ENCODE measurements around the gene ATP10D. TPM values are rescaled to one million over a fixed set of nuclear protein-coding genes. Genes with fewer than 3 reads are reported as not detected.
"Not testable (repeated sequence)": the region's sequence is repeated elsewhere in the genome, so short reads cannot be mapped to it uniquely, and the experiment has no call there.

Gene ATP10D
- total RNA-seq, 1 experiment from 2014 or later: 18.5 TPM

DNA sequence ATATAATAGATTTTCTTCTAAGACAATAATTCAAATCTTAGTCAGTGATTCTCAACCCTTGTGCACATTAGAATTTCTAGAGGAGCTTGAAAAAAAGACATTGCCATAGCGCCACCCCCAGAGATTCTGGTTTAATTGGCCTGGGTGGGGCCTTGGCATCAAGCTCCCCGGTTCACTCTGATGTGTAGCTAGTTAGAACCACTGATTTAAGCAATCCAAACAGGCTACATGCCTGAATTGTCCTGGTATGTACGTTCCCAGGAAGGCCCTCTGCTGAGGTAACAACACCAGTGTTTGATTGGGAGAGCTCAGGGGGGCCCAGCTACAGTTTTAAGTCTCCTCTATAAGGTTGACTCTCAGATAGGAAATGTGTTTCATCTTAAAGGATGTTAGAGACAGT lies 1.3 kb upstream of the ATP10D start:
- in situ Hi-C loops (cut with HindIII; ENCODE audit: low pct_unique_long_range_greater_than_20kb, low sequenced_read_pairs): no loop called here
- DNase-seq (ENCODE audit: low read depth, low spot score): peak; percentile 42

DNA sequence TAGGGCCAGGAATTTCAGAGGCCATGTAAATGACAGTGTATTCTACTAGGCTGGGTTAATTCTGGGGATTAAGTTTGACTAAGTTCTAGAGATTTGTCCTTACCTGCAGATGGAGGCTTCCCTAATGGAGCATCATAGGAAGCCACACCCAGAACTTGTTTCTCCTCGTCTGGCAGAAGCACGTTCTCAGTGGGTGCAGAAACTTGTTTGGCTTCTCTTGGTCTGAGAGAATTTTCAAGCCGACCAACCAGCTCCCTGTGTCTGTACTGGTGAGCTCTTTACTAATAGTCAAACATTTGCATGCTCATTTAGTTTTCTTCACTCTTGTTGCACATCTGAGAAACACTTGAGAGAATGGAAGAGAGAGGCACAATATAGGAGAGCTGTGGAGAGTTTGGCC lies 907 bp upstream of the ATP10D start:
- DNase-seq (ENCODE audit: low read depth, low spot score): no peak
- in situ Hi-C loops (cut with HindIII; ENCODE audit: low pct_unique_long_range_greater_than_20kb, low sequenced_read_pairs): no loop called here

DNA sequence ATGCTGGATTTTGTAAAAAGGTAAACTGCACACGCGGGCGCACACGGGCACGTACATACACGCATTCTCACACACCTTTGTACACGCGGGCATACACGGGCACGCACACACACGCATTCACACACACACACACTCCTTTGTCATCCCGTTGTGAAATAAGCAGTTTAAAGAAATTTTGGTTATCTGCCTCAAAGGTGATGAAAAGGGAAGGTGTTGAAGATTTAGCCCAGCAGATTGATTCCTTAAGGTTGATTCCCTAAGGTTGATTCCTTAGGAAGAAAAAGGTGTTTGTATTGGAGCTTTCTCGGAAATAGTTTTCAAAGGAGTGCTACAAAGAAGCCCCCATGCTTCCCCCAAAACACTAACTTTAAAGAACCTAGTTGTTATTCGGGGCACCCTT lies 693 bp downstream of the ATP10D start:
- no peak for DNase-seq (ENCODE audit: low read depth, low spot score)
- in situ Hi-C loops (cut with HindIII; ENCODE audit: low pct_unique_long_range_greater_than_20kb, low sequenced_read_pairs): no loop called here

DNA sequence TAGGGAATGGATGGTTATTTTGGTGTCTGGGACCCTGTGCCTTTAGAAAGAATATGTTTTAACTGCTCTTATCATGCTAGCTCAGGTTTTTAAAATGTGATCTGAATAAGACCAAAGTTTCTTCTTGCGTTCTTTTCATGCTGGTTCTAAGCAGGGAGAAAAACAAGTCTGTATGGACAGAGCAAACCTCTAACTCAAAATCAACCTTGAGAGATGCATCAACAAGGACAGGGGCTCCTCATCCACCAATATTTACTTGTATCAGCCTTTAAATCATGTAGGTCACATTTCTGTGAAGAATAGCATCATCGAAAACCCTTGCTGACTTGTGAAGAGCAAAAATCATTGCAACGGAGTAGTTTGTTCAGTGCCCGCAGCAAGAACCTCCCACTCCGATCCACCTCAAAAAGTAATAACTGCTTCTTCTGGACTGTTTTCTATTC lies 1.2 kb downstream of the ATP10D start:
- in situ Hi-C loops (cut with HindIII; ENCODE audit: low pct_unique_long_range_greater_than_20kb, low sequenced_read_pairs): no loop called here
- no peak for DNase-seq (ENCODE audit: low read depth, low spot score)

DNA sequence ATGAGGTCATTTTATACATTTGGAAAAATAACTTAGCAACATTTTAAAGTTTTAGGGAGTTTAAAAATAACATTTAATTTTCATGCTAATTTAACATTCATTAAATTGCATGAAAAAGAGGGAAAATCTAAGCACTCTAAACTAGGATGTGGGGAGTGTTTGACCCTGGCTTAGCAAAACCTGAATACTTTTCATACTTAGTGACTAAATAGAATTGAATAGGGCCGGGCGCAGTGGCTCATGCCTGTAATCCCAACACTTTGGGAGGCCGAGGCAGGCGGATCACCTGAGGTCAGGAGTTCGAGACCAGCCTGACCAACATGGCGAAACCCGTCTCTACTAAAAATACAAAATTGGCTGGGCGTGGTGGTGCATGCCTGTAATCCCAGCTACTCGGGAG lies 1.7 kb downstream of the ATP10D start:
- in situ Hi-C loops (cut with HindIII; ENCODE audit: low pct_unique_long_range_greater_than_20kb, low sequenced_read_pairs); DNase-seq (ENCODE audit: low read depth, low spot score): not testable (repeated sequence)

DNA sequence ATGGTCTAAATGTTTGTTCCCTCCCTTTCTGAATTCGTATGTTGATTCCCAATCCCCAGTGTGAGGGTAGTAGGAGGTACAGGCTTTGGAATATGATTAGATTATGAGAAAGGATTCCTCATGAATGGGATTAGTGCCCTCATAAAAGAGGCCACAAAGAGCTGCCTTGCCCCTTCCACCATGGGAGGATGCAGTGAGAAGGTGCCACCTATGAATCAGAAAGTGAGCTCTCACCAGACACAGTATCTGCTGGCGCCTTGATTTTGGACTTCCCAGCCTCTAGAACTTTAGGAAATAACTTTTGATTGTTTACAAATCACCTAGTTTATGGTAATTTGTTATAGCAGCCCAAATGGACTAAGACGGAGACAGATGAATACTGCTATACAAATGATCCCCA lies 3.6 kb downstream of the ATP10D start:
- no peak for DNase-seq (ENCODE audit: low read depth, low spot score)

DNA sequence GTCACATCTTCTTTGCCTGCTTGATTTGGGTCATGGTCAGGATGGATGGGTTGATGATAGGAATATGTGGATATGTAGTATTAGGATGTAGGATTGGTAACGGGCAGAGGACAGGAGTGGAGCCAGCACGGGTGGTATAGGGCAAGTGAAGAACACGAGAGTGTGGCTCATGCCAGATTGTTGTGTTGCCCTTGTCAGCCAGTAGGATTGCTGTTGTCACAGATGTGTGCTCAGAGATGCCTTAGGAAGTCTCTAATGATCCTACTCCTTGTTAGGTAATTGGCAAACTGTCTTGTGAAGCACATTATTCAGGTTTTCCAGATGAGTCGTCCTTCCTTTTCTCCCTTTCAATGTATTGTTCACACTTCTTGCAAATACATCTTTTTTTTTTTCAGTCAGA lies 5.5 kb downstream of the ATP10D start:
- DNase-seq (ENCODE audit: low read depth, low spot score): peak; percentile 79
- in situ Hi-C loops (cut with HindIII; ENCODE audit: low pct_unique_long_range_greater_than_20kb, low sequenced_read_pairs): no loop called here

More for the DNA sequence above, 3.6 kb downstream of the ATP10D start:
- in situ Hi-C loops (cut with HindIII; ENCODE audit: low pct_unique_long_range_greater_than_20kb, low sequenced_read_pairs): no loop called here

DNA sequence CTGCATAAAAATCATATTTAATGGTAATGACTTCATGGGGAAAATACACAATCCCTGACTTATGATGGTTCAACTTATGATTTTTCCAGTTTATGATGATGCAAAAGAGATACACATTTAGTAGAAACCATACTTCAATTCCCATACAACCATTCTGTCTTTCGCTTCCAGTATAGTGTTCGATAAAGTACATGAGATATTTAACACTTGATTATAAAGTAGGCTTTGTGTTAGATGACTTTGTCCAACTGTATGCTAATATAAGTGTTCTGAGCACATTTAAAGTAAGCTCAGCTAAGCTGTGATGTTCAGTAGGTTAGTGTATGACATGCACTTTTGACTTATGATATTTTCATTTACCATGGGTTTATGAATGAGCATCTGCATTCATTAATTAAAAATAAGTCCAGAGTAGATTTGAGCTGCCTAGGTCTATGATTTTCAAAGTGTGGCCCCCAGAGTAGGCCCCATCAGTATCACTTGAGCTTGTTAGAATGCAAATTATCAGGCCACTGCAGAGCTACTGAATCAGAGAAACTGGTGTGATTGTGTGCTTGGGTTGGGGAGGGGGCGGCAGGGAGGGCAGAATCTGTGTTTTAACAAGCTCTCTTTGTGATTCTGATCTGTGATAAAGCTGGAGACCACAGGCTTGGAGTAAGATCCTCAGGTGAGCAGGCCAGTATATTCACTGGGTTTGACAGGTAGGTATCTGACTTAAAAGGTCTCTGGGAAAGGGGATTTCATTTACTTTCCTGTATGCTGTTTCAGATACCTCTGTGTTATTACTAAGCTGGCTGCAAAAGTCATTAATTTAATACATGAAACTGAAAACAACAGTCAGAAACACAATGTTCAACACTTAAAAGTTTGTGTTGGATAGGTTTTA lies 8.4 kb downstream of the ATP10D start:
- in situ Hi-C loops (cut with HindIII; ENCODE audit: low pct_unique_long_range_greater_than_20kb, low sequenced_read_pairs): no loop called here
- DNase-seq (ENCODE audit: low read depth, low spot score): no peak

DNA sequence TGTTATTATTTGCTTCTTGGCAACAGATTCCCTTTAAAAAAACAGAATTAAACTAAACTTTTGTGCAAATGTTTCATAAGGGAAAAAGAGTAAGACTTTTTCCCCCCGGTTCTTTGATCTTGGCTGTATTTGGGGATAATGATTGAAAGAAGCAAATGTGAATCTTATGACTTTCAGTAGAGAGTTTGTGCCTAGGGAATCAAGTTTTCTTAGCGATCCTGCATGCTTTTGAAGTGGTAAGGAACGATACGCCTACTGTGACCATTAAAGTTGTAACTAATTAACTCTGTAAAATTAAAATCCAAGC lies 9.0 kb downstream of the ATP10D start:
- in situ Hi-C loops (cut with HindIII; ENCODE audit: low pct_unique_long_range_greater_than_20kb, low sequenced_read_pairs): no loop called here
- no peak for DNase-seq (ENCODE audit: low read depth, low spot score)

DNA sequence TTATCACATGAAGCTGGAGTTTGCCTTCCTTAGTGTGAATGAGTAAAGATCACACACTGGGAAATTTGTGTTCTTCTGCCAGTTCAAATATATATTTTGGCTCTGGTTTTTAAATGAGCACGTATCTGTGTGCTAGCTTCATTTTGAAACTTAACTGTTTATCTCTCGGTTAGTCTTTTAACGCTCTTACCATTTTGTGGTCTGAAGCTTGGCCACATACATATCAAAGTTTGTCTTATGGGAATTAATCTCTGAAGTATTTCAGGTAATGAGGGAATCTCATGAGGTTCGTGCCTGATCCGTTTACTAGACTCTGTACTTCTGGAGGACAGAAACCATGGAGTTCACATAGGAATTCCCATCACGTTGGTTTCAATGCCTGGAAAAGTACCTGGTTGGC lies 13.8 kb downstream of the ATP10D start:
- DNase-seq (ENCODE audit: low read depth, low spot score): no peak
- in situ Hi-C loops (cut with HindIII; ENCODE audit: low pct_unique_long_range_greater_than_20kb, low sequenced_read_pairs): no loop called here

DNA sequence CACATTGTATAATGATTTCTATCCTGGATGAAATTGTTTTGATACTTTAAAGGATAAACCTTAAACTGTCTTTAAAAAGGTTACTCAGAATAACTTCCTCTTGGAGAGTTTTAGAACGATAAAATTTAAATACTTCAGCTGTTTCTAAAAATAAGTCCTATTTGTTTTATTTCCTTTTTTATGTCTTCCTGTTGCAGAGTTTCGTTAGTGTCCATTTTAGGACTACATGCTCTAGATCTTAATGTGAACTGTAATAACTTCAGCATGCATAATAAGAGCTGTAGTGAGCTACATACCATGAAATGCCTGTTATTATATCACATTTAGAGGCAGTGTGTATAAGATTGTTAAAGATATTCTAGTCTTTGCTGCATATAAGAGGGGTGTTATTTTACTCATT lies 14.6 kb downstream of the ATP10D start:
- DNase-seq (ENCODE audit: low read depth, low spot score): no peak
- in situ Hi-C loops (cut with HindIII; ENCODE audit: low pct_unique_long_range_greater_than_20kb, low sequenced_read_pairs): no loop called here

DNA sequence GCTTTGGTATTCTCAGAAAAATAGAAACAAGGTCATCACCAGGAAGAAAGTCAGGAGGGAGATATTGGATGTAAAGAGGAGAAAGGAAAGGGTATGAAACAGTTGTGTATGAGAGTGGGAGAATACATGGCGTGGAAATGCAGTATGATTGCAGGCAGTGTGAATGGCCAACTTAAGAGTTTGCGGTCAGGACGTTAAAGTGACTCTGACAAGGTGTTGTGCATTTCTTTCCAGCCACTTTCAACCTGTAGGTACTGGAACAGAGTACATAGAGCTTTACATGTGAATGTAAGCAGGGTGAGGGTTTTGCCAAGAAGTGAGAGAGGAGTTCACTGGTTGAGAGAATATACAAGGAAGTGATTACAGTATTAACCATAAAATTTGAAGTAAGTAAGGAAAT lies 15.7 kb downstream of the ATP10D start:
- no peak for DNase-seq (ENCODE audit: low read depth, low spot score)
- in situ Hi-C loops (cut with HindIII; ENCODE audit: low pct_unique_long_range_greater_than_20kb, low sequenced_read_pairs): no loop called here

DNA sequence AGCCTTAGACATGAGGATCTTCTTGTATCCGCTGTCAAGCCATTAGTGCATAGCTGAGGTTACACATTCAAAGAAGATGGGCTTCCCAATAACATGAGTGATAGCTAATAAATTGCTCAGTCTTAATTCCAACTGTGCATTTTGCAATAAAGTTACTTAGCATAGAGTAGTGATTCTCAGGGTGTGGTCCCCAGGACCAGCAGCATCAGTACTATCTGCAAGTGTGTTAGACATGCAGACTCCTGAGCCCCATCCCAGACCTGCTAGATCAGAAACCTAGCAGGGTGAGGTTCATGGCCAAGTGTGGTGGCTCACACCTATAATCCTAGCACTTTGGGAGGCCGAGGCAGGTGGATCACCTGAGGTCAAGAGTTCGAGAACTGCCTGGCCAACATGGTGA lies 20.1 kb downstream of the ATP10D start:
- in situ Hi-C loops (cut with HindIII; ENCODE audit: low pct_unique_long_range_greater_than_20kb, low sequenced_read_pairs): no loop called here
- no peak for DNase-seq (ENCODE audit: low read depth, low spot score)

DNA sequence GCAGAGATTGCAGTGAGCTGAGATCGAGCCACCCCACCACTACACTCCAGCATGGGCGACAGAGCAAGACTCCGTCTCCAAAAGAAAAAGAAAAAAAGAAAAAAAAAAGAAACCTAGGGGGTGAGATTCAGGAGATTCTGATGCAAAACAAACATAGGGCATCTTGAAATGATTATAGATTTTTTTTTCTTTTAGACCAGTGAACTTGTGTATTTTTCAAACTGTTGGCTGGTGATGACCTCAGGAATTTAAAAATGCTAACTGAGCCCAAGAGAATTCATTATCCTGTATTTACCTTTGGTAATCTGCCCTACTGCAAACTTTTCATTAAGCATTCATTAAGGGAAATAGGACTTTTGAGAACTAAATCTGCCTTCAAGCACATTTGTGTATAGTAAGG lies 20.6 kb downstream of the ATP10D start:
- DNase-seq (ENCODE audit: low read depth, low spot score): no peak
- in situ Hi-C loops (cut with HindIII; ENCODE audit: low pct_unique_long_range_greater_than_20kb, low sequenced_read_pairs): no loop called here

DNA sequence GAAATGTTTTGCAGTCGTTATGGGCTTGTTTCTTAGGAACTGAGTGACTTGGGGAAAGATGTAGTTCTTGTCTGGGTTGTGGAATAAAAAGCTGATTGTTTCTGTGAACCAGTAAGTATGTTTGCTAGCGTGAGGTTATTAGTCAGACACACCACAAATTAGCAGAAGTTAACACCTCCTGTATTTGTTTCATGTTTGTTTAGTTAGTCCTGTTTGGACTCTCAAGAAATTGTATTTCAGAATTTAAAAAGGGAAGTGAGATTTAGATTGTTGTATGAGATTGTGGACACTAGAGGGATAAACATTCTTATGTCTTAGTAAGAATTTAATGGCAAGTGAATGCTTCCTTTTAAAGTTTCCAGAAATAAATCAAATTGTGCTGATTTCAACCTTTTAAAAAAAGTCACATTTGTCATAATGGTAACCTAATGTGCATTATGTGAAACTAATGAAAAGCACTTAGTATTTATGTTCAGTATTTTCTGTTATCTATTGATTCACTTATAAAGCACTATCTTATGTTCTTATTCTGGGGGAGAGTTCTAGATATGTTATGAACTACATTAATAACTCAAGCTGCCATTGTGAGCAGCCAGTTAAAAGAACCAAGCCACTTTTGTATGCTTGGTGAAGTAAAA lies 25.6 kb downstream of the ATP10D start:
- in situ Hi-C loops (cut with HindIII; ENCODE audit: low pct_unique_long_range_greater_than_20kb, low sequenced_read_pairs): no loop called here
- DNase-seq (ENCODE audit: low read depth, low spot score): peak; percentile 11

DNA sequence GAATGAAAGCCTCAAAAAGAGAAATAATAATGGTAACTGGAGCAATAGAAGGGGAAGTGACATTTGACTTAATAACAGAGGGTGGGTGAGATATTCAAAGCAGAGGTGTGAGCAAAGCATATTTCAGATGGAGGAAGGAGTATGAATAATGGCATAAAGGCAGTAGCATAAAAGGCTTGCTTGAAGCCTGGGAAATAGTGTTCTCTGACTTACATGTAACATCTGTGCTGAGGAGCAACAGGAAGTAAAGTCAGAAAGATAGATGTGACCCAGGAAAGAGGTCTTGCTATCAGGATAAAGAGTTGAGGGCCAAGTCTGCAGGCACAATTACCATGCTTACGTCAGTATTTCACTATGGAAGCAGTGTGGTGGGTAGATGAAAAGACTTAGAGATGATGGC lies 28.4 kb downstream of the ATP10D start:
- in situ Hi-C loops (cut with HindIII; ENCODE audit: low pct_unique_long_range_greater_than_20kb, low sequenced_read_pairs): no loop called here
- DNase-seq (ENCODE audit: low read depth, low spot score): no peak

DNA sequence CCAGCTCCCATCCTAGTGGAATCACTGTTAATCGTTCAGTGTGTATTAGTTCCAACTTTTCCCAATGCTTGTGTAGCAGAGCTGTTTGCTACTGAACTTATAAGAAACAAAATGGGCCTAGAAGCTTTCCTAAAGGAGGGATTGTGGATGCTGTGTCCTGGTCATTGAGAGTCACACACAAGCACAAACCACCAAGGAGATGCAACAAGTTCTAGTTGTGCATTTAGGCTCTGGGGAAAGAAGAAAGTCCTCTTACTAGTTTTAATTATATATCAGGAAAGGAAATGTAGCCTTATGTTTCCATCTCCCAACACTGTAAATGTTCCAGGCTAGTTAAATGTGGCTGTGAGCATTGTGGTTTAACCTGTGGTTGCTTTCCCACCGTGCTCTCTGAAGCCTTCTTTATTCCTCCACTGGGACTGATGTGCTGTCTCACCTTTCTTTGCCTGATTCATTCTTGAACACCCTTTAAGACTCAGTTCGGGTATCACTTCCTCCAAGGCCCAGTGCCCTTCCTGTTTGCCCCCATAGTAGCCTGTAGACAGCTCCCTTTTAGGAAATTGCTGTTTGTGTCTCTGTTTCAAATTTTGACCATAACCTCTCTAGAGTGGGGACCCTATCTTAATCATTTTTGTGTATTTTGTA lies 34.3 kb downstream of the ATP10D start:
- no peak for DNase-seq (ENCODE audit: low read depth, low spot score)
- in situ Hi-C loops (cut with HindIII; ENCODE audit: low pct_unique_long_range_greater_than_20kb, low sequenced_read_pairs): no loop called here

DNA sequence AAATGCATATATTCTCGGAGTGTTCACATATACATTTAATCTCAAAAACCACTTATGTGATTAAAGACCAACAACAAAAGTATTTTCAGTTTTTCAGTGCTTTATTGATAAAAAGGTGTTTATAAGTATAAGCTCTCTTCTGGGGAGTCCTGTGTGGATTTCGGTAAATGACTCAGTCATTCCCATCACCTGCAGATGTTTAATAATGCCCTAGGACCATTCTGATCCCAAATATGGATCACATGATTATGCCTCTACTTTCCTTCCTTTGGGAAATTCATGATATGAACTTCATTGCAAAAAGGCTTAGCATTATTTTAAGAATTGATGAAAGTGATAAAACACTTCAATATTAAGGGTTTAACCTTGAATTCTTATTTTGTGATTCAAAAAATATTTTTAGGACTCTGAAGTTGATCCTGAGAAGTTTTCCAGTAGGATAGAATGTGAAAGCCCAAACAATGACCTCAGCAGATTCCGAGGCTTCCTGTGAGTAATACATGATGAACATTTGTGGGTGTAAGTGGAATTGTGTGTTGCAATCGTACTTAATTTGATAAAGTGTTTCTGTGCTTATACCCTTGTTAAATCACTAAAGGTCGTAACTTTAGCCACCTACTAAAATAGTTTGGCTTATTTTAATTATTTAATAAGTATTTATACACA lies 40.2 kb downstream of the ATP10D start:
- no peak for DNase-seq (ENCODE audit: low read depth, low spot score)
- in situ Hi-C loops (cut with HindIII; ENCODE audit: low pct_unique_long_range_greater_than_20kb, low sequenced_read_pairs): no loop called here

All from SK-MEL-5 (cell line).